A673 (cell line): ENCODE data around the gene RITA1. TPM values are rescaled to one million over a fixed set of nuclear protein-coding genes. Genes with fewer than 3 reads are reported as not detected.

Source experiments
- BruUV-seq: library from RNA; stranded (reverse); fragments of 400-500 nt; replicated peaks from 2 replicates; lab custom pipeline; 2021; lab: Mats Ljungman, UMichigan
- CTCF ChIA-PET: fragments of 300-600 bp; sonication (Branson Sonifier 250); formaldehyde crosslinking; loops from one replicate; lab custom pipeline; 2022; ENCODE audit warnings: antibody characterized with exemption; lab: Charles Lee
- POLR2A ChIA-PET: fragments of 300-600 bp; sonication (Branson Sonifier 250); formaldehyde crosslinking; loops from one replicate; lab custom pipeline; 2022; ENCODE audit warnings: antibody characterized with exemption; ENCODE audit not compliant: low non-redundant PET; lab: Charles Lee
- DNase-seq: peaks from one replicate; pipeline ENCODE4 v3.0.0-alpha.2; 2015; ENCODE audit warnings: low spot score
- H3K27ac ChIP-seq: fragments of 200-600 bp; sonication (generic); 2 replicates; pipeline ENCODE4 v1.5.1; 2016; ENCODE audit warnings: mixed run types, low read depth, mild to moderate bottlenecking, mixed read lengths, antibody characterized with exemption, low read length; ENCODE audit not compliant: poor library complexity, severe bottlenecking
- H3K27me3 ChIP-seq: fragments of 200-600 bp; sonication (generic); replicated peaks from 2 replicates; pipeline ENCODE4 v1.6.1; 2017; ENCODE audit warnings: mixed run types, low read depth, mild to moderate bottlenecking, mixed read lengths, antibody characterized with exemption, low read length; ENCODE audit not compliant: insufficient read depth, poor library complexity
- H3K36me3 ChIP-seq: fragments of 200-600 bp; sonication (generic); 2 replicates; pipeline ENCODE4 v1.6.1; 2016; ENCODE audit warnings: mixed run types, mild to moderate bottlenecking, mixed read lengths, antibody characterized with exemption, low read length; ENCODE audit not compliant: insufficient read depth, poor library complexity, severe bottlenecking
- H3K4me1 ChIP-seq: fragments of 200-600 bp; sonication (generic); 2 replicates; pipeline ENCODE4 v1.6.1; 2017; ENCODE audit warnings: mixed run types, mild to moderate bottlenecking, mixed read lengths, antibody characterized with exemption, low read length; ENCODE audit not compliant: insufficient read depth, poor library complexity, severe bottlenecking
- H3K4me3 ChIP-seq: fragments of 200-600 bp; sonication (generic); 2 replicates; pipeline ENCODE4 v1.5.1; 2016; ENCODE audit warnings: low read depth, mixed run types, mild to moderate bottlenecking, mixed read lengths, low read length; ENCODE audit not compliant: poor library complexity, severe bottlenecking
- H3K9me3 ChIP-seq: fragments of 200-600 bp; sonication (generic); 2 replicates; pipeline ENCODE4 v1.6.1; 2016; ENCODE audit warnings: mixed run types, low read depth, mild to moderate bottlenecking, mixed read lengths, antibody characterized with exemption, low read length; ENCODE audit not compliant: poor library complexity, severe bottlenecking
- CTCF ChIP-seq: fragments of 300-800, 200-600 bp; sonication (generic); conservative IDR thresholded peaks from 2 replicates; pipeline ENCODE4 v1.5.1; 2017; ENCODE audit warnings: low read depth, mild to moderate bottlenecking, antibody characterized with exemption, low read length, moderate library complexity, mixed read lengths
- EZH2 ChIP-seq: fragments of 200-600 bp; sonication (generic); IDR thresholded peaks from 2 replicates; pipeline ENCODE4 v1.6.1; 2017; ENCODE audit warnings: borderline replicate concordance, low read depth, mild to moderate bottlenecking, mixed read lengths, antibody characterized with exemption, low read length; ENCODE audit not compliant: poor library complexity, severe bottlenecking
- intact Hi-C: fragments of 100-400 bp; cut with micrococcal nuclease; formaldehyde crosslinking; loops from one replicate; pipeline ENCODE4 v1.10.0; 2022; ENCODE audit not compliant: unreplicated experiment
- total RNA-seq: library from RNA; stranded (reverse); gene quantifications from 2 replicates; pipeline ENCODE4 v1.2.3, GENCODE V29; 2021

The RITA1 gene
- total RNA-seq, 1 experiment from 2014 or later: 22.3 TPM

DNA sequence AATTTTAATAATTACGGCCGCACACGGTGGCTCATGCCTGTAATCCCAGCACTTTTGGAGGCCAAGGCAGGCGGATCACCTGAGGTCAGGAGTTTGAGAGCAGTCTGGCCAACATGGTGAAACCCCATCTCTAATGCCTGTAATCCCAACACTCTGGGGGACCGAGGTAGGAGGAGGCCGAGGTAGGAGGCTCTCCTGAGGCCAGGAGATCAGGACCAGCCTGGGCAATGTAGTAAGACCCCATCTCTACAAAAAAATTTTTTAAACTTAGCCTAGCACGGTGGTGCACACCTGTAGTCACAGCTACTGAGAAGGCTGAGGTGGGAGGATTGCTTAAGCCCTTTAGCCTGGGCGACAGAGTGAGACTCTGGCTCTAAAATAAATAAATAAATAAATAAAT is 41.6 kb upstream of the RITA1 start:
- intact Hi-C loops: no loop called here
- no peak for TF ChIP-seq EZH2
- Histone ChIP-seq H3K4me3 (no peak overlapping the region), H3K4me1 (no peaks in the 10 kb centered on the region), H3K27ac (no peak overlapping the region), H3K27me3 (no peaks in the 10 kb centered on the region), H3K36me3 (no peaks in the 10 kb centered on the region), H3K9me3 (no peaks in the 10 kb centered on the region)
- ChIA-PET CTCF (no interaction called here), POLR2A (no interaction called here)
- no TSS peak for BruUV-seq
- DNase-seq: no peak

DNA sequence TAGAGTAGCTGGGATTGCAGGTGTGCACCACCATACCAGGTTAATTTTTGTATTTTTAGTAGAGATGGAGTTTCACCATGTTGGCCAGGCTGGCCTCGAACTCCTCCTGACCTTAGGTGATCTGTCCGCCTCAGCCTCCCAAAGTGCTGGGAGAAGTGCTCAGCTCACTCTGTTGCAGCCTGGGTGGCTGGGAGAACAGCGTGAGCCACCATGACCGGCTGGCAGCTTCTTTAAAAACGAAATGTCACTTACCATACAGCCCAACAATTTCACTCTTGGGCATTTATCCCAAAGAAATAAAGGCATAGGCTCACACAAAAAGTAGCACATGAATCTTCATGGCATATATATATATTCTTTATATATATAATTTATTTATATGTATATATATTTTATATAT is 40.7 kb upstream of the RITA1 start:
- no peak for DNase-seq
- TF ChIP-seq EZH2 (no peak), CTCF (no peak)
- ChIA-PET POLR2A (no interaction called here), CTCF (no interaction called here)
- Histone ChIP-seq H3K36me3 (no peaks in the 10 kb centered on the region), H3K9me3 (no peaks in the 10 kb centered on the region), H3K27ac (no peak overlapping the region), H3K4me3 (no peak overlapping the region), H3K27me3 (no peaks in the 10 kb centered on the region), H3K4me1 (peaks cover 7% of the 10 kb centered on the region)
- no TSS peak for BruUV-seq
- intact Hi-C loops: no loop called here

DNA sequence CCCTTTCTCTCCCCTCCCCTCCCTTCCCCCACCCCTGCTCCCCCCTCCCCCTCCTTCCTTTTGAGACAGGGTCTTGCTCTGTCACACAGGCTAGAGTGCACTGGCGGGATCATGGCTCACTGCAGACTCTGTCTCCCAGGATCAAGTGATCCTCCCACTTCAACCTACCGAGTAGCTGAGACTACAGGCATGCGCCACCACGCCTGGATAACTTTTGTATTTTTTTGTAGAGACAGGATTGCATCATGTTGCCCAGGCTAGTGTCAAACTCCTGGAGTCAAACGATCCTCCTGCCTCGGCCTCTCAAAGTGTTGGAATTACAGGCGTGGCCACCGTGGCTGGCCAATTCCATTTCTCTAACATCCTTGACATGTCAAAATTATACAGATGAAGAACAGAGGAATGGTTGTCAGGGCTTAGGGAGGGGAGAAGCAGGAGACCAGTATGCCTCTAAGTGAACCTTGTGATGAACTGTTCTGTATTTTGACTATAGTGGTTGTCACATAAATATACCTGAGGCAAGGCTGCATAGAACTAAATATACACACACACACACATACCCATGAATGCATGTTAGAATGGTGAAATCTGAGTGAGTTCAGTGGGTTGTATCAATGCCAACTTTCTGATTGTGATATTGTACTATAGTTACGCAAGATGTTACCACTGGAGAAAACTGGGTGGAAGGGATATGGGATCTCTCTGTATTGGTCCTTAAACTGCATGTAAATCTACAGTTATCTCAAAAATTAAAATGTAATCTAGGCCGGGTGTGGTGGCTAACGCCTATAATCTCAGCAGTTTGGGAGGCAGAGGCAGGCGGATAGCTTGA is 39.6 kb upstream of the RITA1 start:
- Histone ChIP-seq H3K27me3 (no peaks in the 10 kb centered on the region), H3K36me3 (no peaks in the 10 kb centered on the region), H3K27ac (no peak overlapping the region), H3K4me1 (peaks cover 11% of the 10 kb centered on the region), H3K4me3 (no peak overlapping the region), H3K9me3 (no peaks in the 10 kb centered on the region)
- ChIA-PET POLR2A (no interaction called here), CTCF (no interaction called here)
- no TSS peak for BruUV-seq
- no peak for DNase-seq
- no peak for TF ChIP-seq EZH2
- no peak for TF ChIP-seq CTCF
- intact Hi-C loops: no loop called here

DNA sequence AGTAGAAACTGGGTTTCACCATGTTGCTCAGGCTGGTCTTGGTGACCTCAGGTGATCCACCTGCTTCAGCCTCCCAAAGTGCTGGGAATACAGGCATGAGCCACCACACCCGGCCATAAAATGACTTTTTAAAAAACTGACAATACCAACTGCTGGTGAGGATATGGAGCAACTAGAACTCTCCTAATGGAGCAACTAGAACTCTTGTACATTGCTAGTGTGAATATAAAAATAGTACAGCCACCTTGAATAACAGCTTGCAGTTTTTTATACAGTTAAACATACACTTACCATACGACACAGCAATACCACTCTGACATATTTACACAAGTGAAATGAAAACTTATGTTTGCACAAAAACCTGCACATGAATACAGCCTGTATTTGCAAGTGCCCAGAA is 38.5 kb upstream of the RITA1 start:
- Histone ChIP-seq H3K4me3 (no peak overlapping the region), H3K9me3 (no peaks in the 10 kb centered on the region), H3K36me3 (no peaks in the 10 kb centered on the region), H3K27me3 (no peaks in the 10 kb centered on the region), H3K27ac (no peak overlapping the region), H3K4me1 (peaks cover 11% of the 10 kb centered on the region)
- no TSS peak for BruUV-seq
- CTCF ChIA-PET: no interaction called here
- no peak for DNase-seq
- intact Hi-C loops: no loop called here
- TF ChIP-seq EZH2 (no peak), CTCF (no peak)
- POLR2A ChIA-PET: no interaction called here
